KMS-11 (cell line): Measurements from ENCODE around the gene KRT75.

Source experiments
- H2AFZ ChIP-seq: fragments of 200-600 bp; sonication (generic); 2 replicates; pipeline ENCODE4 v1.6.1; 2016; ENCODE audit warnings: antibody characterized with exemption, mixed run types, low read depth
- H3K27ac ChIP-seq: fragments of 200-600 bp; sonication (generic); 2 replicates; pipeline ENCODE4 v1.6.1; 2016; ENCODE audit warnings: mild to moderate bottlenecking, mixed run types
- H3K27me3 ChIP-seq: fragments of 200-600 bp; sonication (generic); 2 replicates; pipeline ENCODE4 v1.6.1; 2017; ENCODE audit warnings: mild to moderate bottlenecking, low read depth, mixed run types, moderate library complexity; ENCODE audit not compliant: insufficient read depth
- H3K36me3 ChIP-seq: fragments of 200-600 bp; sonication (generic); 2 replicates; pipeline ENCODE4 v1.6.1; 2017; ENCODE audit warnings: mild to moderate bottlenecking, mixed run types; ENCODE audit not compliant: insufficient read depth
- H3K4me1 ChIP-seq: fragments of 200-600 bp; sonication (generic); 2 replicates; pipeline ENCODE4 v1.6.1; 2016; ENCODE audit warnings: mild to moderate bottlenecking, low read depth, mixed run types; ENCODE audit not compliant: poor library complexity, severe bottlenecking
- H3K4me2 ChIP-seq: fragments of 200-600 bp; sonication (generic); 2 replicates; pipeline ENCODE4 v1.7.0; 2016; ENCODE audit warnings: mild to moderate bottlenecking, mixed run types
- H3K4me3 ChIP-seq: fragments of 200-600 bp; sonication (generic); IDR thresholded peaks from 2 replicates; pipeline ENCODE4 v1.6.1; 2017; ENCODE audit warnings: low read depth, low read length, mixed read lengths; ENCODE audit not compliant: insufficient read depth
- H3K79me2 ChIP-seq: fragments of 200-600 bp; sonication (generic); 2 replicates; pipeline ENCODE4 v1.6.1; 2016; ENCODE audit warnings: low read depth, mixed run types; ENCODE audit not compliant: insufficient read depth
- H3K9ac ChIP-seq: fragments of 200-600 bp; sonication (generic); 2 replicates; pipeline ENCODE4 v1.6.1; 2016; ENCODE audit warnings: mild to moderate bottlenecking, mixed run types
- H4K20me1 ChIP-seq: fragments of 200-600 bp; sonication (generic); 2 replicates; pipeline ENCODE4 v1.6.1; 2016; ENCODE audit warnings: mild to moderate bottlenecking, mixed run types; ENCODE audit not compliant: insufficient read depth
- TF ChIP-seq, protein P1 (sequence below): fragments of 200-600 bp; sonication (generic); conservative IDR thresholded peaks from 2 replicates; pipeline ENCODE4 v1.6.1; 2017; ENCODE audit warnings: low read depth, mild to moderate bottlenecking, antibody characterized with exemption, low read length, moderate library complexity, mixed read lengths

The KRT75 gene

GRCh38 chr12:52440821-52441319, 6.7 kb upstream of the KRT75 start:
- Histone ChIP-seq H3K27me3 (peaks cover 29% of the 10 kb centered on the region; the same call in 1 of the 2 replicates), H3K4me3 (no peak overlapping the region), H3K4me1 (no peaks in the 10 kb centered on the region), H3K4me2 (no peak overlapping the region), H4K20me1 (no peaks in the 10 kb centered on the region), H3K27ac (no peak overlapping the region), H2AFZ (no peak overlapping the region), H3K9ac (no peak overlapping the region), H3K79me2 (no peaks in the 10 kb centered on the region), H3K36me3 (no peaks in the 10 kb centered on the region)
- TF ChIP-seq, protein P1, sequence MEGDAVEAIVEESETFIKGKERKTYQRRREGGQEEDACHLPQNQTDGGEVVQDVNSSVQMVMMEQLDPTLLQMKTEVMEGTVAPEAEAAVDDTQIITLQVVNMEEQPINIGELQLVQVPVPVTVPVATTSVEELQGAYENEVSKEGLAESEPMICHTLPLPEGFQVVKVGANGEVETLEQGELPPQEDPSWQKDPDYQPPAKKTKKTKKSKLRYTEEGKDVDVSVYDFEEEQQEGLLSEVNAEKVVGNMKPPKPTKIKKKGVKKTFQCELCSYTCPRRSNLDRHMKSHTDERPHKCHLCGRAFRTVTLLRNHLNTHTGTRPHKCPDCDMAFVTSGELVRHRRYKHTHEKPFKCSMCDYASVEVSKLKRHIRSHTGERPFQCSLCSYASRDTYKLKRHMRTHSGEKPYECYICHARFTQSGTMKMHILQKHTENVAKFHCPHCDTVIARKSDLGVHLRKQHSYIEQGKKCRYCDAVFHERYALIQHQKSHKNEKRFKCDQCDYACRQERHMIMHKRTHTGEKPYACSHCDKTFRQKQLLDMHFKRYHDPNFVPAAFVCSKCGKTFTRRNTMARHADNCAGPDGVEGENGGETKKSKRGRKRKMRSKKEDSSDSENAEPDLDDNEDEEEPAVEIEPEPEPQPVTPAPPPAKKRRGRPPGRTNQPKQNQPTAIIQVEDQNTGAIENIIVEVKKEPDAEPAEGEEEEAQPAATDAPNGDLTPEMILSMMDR, result no peak

- no peak overlapping the region for H3K27ac ChIP-seq
- TF ChIP-seq, protein P1, result no peak
- H3K9ac ChIP-seq, result no peak overlapping the region
- H3K4me1 ChIP-seq, result no peaks in the 10 kb centered on the region
- H3K79me2 ChIP-seq, result no peaks in the 10 kb centered on the region
- no peaks in the 10 kb centered on the region for H3K36me3 ChIP-seq
- H3K27me3 ChIP-seq, result peaks cover 31% of the 10 kb centered on the region; the same call in 1 of the 2 replicates
- no peak overlapping the region for H3K4me2 ChIP-seq
- no peak overlapping the region for H3K4me3 ChIP-seq
- H2AFZ ChIP-seq, result no peak overlapping the region
- no peaks in the 10 kb centered on the region for H4K20me1 ChIP-seq
Measured at GRCh38 chr12:52439845-52440244, 5.7 kb upstream of the KRT75 start.

DNA sequence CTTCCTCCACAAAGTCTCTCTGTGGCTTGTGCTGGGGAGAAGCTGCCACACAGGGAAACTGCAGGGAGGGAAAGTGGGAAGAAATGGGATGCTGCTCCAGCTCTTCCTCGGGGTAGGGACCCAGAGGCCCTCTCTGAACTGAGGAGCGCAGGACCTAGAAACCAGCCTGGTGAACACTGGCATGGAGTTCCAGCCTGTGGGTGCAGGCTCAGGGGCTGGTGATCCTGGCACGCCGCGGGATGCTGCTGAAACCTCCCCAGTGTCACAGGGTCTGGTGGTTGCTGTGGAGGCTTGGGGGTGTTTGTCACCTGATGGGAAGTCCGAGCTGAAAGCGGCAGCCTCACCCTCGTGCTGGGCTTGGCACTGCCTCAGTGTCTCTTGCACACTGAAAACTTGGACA, 5.2 kb upstream of the KRT75 start:
- Histone ChIP-seq H4K20me1 (no peaks in the 10 kb centered on the region), H3K4me3 (no peak overlapping the region), H3K9ac (no peak overlapping the region), H3K79me2 (no peaks in the 10 kb centered on the region), H3K27me3 (peaks cover 34% of the 10 kb centered on the region; the same call in 1 of the 2 replicates), H3K27ac (no peak overlapping the region), H3K4me1 (no peaks in the 10 kb centered on the region), H2AFZ (no peak overlapping the region), H3K4me2 (no peak overlapping the region), H3K36me3 (no peaks in the 10 kb centered on the region)
- TF ChIP-seq, protein P1, result no peak

DNA sequence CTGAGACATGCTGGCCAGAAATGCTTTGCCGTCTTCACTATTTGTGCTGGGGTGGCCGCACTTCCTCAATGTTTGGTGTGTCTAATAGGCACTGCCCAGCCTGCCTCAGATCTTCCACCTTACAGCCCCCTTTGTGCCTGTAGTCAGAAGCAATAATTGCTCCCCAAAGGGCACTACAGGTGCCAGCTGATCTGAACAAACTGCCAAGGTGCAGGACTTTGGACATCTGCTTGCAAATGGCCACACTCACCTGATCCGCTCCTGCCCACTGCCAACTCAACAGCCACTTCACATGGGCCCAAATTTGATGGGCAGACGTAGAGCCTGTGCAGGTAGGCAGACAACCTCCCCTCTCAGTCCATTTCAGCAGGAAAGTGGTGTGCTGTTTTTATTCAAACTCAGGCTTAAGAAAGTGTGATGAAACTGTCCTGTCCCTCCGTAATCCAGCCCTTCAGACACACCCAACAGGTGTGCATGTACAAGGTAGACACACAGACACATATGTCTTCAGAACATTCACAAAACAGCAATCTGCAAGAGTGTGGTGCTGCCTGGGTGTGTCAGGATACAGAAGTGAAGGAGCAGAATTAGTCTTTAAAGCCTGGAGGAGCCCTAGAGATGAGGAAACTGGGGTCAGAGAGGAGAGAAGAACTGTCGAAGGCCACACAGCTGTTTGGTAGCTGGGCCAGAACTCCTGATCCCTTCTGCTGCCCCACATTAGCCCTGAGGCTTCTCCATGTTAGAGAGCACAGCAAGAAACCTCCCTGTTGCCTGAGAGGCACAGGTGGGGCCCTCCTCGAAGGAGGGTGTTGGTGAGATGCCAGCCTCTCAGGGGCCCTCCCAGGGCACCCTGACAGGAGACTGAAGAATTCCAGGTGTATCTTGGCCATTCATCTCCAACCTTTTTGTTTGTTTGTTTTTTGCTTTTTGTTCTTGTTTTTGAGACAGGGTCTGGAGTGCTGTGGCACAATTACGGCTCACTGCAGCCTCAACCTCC, 4.4 kb upstream of the KRT75 start:
- Histone ChIP-seq H2AFZ (no peak overlapping the region), H3K36me3 (no peaks in the 10 kb centered on the region), H3K4me1 (no peaks in the 10 kb centered on the region), H3K4me2 (no peak overlapping the region), H3K27ac (no peak overlapping the region), H3K4me3 (no peak overlapping the region), H3K27me3 (peaks cover 38% of the 10 kb centered on the region; the same call in 1 of the 2 replicates), H3K79me2 (no peaks in the 10 kb centered on the region), H4K20me1 (no peaks in the 10 kb centered on the region), H3K9ac (no peak overlapping the region)
- TF ChIP-seq, protein P1, result no peak
